Fibroblast of lung (primary cell): ENCODE measurements around the gene GLG1. TPM values are rescaled to one million over a fixed set of nuclear protein-coding genes. Genes with fewer than 3 reads are reported as not detected.
"Not testable (repeated sequence)": the region's sequence is repeated elsewhere in the genome, so short reads cannot be mapped to it uniquely, and the experiment has no call there.

ENCODE experiments used
- DNase-seq, 2 donors: peaks; one replicate each; pipeline versions ENCODE4 v3.0.0 to v3.0.0-alpha.2; 2010; ENCODE audit warnings: low read depth in 2 of 2
- H2AFZ ChIP-seq: 2 replicates; pipeline ENCODE4 v1.5.1; 2012; ENCODE audit warnings: low read length, control low read depth, inconsistent platforms
- H3K27ac ChIP-seq: 2 replicates; pipeline ENCODE4 v1.5.1; 2011; ENCODE audit warnings: low read length, control low read depth; ENCODE audit not compliant: insufficient read depth
- H3K27me3 ChIP-seq: 2 replicates; pipeline ENCODE4 v1.5.1; 2011; ENCODE audit warnings: mild to moderate bottlenecking, low read length; ENCODE audit not compliant: control insufficient read depth, insufficient read depth
- H3K36me3 ChIP-seq: 2 replicates; pipeline ENCODE4 v1.5.1; 2011; ENCODE audit warnings: low read length; ENCODE audit not compliant: control insufficient read depth, insufficient read depth
- H3K4me1 ChIP-seq: 2 replicates; pipeline ENCODE4 v1.5.1; 2011; ENCODE audit warnings: low read length; ENCODE audit not compliant: control insufficient read depth, insufficient read depth; ENCODE audit errors: extremely low read depth
- H3K4me2 ChIP-seq: 2 replicates; pipeline ENCODE4 v1.5.1; 2011; ENCODE audit warnings: low read length, control low read depth; ENCODE audit not compliant: insufficient read depth; ENCODE audit errors: extremely low read depth
- H3K4me3 ChIP-seq, 4 experiments: fragments of 200-600 bp in 1 of 4; sonication (generic) in 1 of 4; replicated peaks in 1 of 4; 2 replicates each; pipeline ENCODE4 v1.5.1; 2011 to 2016; ENCODE audit warnings: low read length in 4 of 4, low read depth in 3 of 4, mild to moderate bottlenecking in 3 of 4, control low read depth in 2 of 4, inconsistent platforms in 1 of 4, mixed read lengths in 1 of 4; ENCODE audit not compliant: insufficient read depth in 1 of 4; ENCODE audit errors: control extremely low read depth in 1 of 4
- H3K79me2 ChIP-seq: 2 replicates; pipeline ENCODE4 v1.5.1; 2012; ENCODE audit warnings: mild to moderate bottlenecking, low read length, inconsistent platforms; ENCODE audit not compliant: control insufficient read depth, insufficient read depth
- H3K9ac ChIP-seq: 2 replicates; pipeline ENCODE4 v1.5.1; 2011; ENCODE audit warnings: mild to moderate bottlenecking, low read length, control low read depth; ENCODE audit not compliant: insufficient read depth
- H3K9me3 ChIP-seq: 2 replicates; pipeline ENCODE4 v1.5.1; 2012; ENCODE audit warnings: low read depth, low read length; ENCODE audit not compliant: control insufficient read depth, insufficient read depth
- H4K20me1 ChIP-seq: 2 replicates; pipeline ENCODE4 v1.5.1; 2011; ENCODE audit warnings: low read length; ENCODE audit not compliant: control insufficient read depth, insufficient read depth; ENCODE audit errors: extremely low read depth
- EZH2 ChIP-seq: IDR thresholded peaks from 2 replicates; pipeline ENCODE4 v1.5.1; 2012; ENCODE audit warnings: low read length, control low read depth, mild to moderate bottlenecking; ENCODE audit errors: missing control alignments
- polyA plus RNA-seq, 2 donors: library from polyadenylated mRNA; depleted of rRNA in 1 of 2; stranded (reverse) in 1 of 2; unstranded in 1 of 2; fragments of >200 nt; gene quantifications; 2 replicates each; pipeline ENCODE4 v1.2.1, GENCODE V29; 2011 to 2012; ENCODE audit warnings: missing spikeins in 1 of 2
- total RNA-seq: library from RNA; depleted of rRNA; stranded (reverse); fragments of >200 nt; gene quantifications from 2 replicates; pipeline ENCODE4 v1.2.1, GENCODE V29; 2014
- TF ChIP-seq, protein P1 (sequence below), 2 donors: IDR thresholded peaks in 1 of 2; conservative IDR thresholded peaks in 1 of 2; 1 replicate in 1 of 2; 2 replicates in 1 of 2; pipeline ENCODE4 v1.5.1; 2011 to 2012; ENCODE audit warnings: low read length in 2 of 2, control low read depth in 1 of 2, inconsistent platforms in 1 of 2, low read depth in 1 of 2, mild to moderate bottlenecking in 1 of 2

GLG1 gene
- total and polyA plus RNA-seq, 2 donors (not counting 1 experiment from before 2014, with no cell fraction given) = 138 to 150 TPM

- no peak for TF ChIP-seq EZH2
- TF ChIP-seq, protein P1, sequence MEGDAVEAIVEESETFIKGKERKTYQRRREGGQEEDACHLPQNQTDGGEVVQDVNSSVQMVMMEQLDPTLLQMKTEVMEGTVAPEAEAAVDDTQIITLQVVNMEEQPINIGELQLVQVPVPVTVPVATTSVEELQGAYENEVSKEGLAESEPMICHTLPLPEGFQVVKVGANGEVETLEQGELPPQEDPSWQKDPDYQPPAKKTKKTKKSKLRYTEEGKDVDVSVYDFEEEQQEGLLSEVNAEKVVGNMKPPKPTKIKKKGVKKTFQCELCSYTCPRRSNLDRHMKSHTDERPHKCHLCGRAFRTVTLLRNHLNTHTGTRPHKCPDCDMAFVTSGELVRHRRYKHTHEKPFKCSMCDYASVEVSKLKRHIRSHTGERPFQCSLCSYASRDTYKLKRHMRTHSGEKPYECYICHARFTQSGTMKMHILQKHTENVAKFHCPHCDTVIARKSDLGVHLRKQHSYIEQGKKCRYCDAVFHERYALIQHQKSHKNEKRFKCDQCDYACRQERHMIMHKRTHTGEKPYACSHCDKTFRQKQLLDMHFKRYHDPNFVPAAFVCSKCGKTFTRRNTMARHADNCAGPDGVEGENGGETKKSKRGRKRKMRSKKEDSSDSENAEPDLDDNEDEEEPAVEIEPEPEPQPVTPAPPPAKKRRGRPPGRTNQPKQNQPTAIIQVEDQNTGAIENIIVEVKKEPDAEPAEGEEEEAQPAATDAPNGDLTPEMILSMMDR (conservative IDR thresholded peaks at IDR 0.05 in 1 of 2, IDR thresholded peaks at IDR 0.05 in 1 of 2; ENCODE audit: low read depth in 1 of 2, low read length in 2 of 2) = no peak
- no peaks in the 10 kb centered on the region for H3K27me3 ChIP-seq
- no peaks in the 10 kb centered on the region for H4K20me1 ChIP-seq
- H3K9me3 ChIP-seq = no peaks in the 10 kb centered on the region
- no peak overlapping the region for H3K9ac ChIP-seq
- H3K36me3 ChIP-seq = no peaks in the 10 kb centered on the region
- no peak overlapping the region for H3K4me3 ChIP-seq
- no peak for DNase-seq
- H3K4me2 ChIP-seq = no peak overlapping the region
- H3K27ac ChIP-seq = no peak overlapping the region
- H2AFZ ChIP-seq = no peak overlapping the region
- H3K4me1 ChIP-seq = no peaks in the 10 kb centered on the region
- no peaks in the 10 kb centered on the region for H3K79me2 ChIP-seq
Measured at GRCh38 chr16:74524117-74524516, 82.8 kb downstream of the GLG1 start.

- H4K20me1 ChIP-seq, H3K4me2 ChIP-seq, H3K4me3 ChIP-seq, H3K27me3 ChIP-seq, H2AFZ ChIP-seq, H3K4me1 ChIP-seq, H3K9me3 ChIP-seq, H3K36me3 ChIP-seq, H3K9ac ChIP-seq, DNase-seq, H3K79me2 ChIP-seq, H3K27ac ChIP-seq: not testable (repeated sequence)
Measured at GRCh38 chr16:74523706-74524105, 83.2 kb downstream of the GLG1 start.

GRCh38 chr16:74522160-74522559 lies 84.8 kb downstream of the GLG1 start:
- H3K27ac ChIP-seq = no peak overlapping the region
- no peak overlapping the region for H2AFZ ChIP-seq
- no peak overlapping the region for H3K4me2 ChIP-seq
- H4K20me1 ChIP-seq = no peaks in the 10 kb centered on the region
- TF ChIP-seq EZH2 = no peak
- TF ChIP-seq, protein P1 (conservative IDR thresholded peaks at IDR 0.05 in 1 of 2, IDR thresholded peaks at IDR 0.05 in 1 of 2; ENCODE audit: low read depth in 1 of 2, low read length in 2 of 2) = no peak
- no peaks in the 10 kb centered on the region for H3K27me3 ChIP-seq
- no peak overlapping the region for H3K9ac ChIP-seq
- DNase-seq = peak in 1 of 2 donors; percentile 24
- no peaks in the 10 kb centered on the region for H3K9me3 ChIP-seq
- H3K79me2 ChIP-seq = no peaks in the 10 kb centered on the region
- H3K36me3 ChIP-seq = no peaks in the 10 kb centered on the region
- no peak overlapping the region for H3K4me3 ChIP-seq
- no peaks in the 10 kb centered on the region for H3K4me1 ChIP-seq
